Muscle of leg (tissue), 11 donors: Measurements from ENCODE around the gene GNAQ. TPM values are rescaled to one million over a fixed set of nuclear protein-coding genes. Genes with fewer than 3 reads are reported as not detected.
A peak's percentile ranks its signal among the peaks of the same experiment; 100 is the strongest.

ENCODE experiments used
- DNase-seq: peaks from one replicate; pipeline ENCODE4 v3.0.0; 2013
- H3K27ac ChIP-seq: one replicate; pipeline ENCODE4 v1.5.1; 2013; ENCODE audit warnings: mild to moderate bottlenecking, low read length, control low read depth
- H3K27me3 ChIP-seq: one replicate; pipeline ENCODE4 v1.6.1; 2013; ENCODE audit warnings: low read length; ENCODE audit not compliant: control insufficient read depth, insufficient read depth
- H3K36me3 ChIP-seq: one replicate; pipeline ENCODE4 v1.6.1; 2013; ENCODE audit warnings: low read length; ENCODE audit not compliant: control insufficient read depth, insufficient read depth
- H3K4me1 ChIP-seq: one replicate; pipeline ENCODE4 v1.6.1; 2013; ENCODE audit warnings: low read length; ENCODE audit not compliant: control insufficient read depth, insufficient read depth
- H3K4me3 ChIP-seq: one replicate; pipeline ENCODE4 v1.5.1; 2013; ENCODE audit warnings: low read length, control low read depth
- H3K9me3 ChIP-seq: replicated peaks from 2 replicates; pipeline ENCODE4 v1.6.1; 2013; ENCODE audit warnings: low read depth, low read length; ENCODE audit not compliant: control insufficient read depth
- WGBS: methylation state at CpG from one replicate; pipeline ENCODE4 v1.1.5; 2013; ENCODE audit warnings: missing lambda C conversion rate; ENCODE audit not compliant: insufficient coverage; 5-methylcytosine and 5-hydroxymethylcytosine counted together
- polyA plus RNA-seq, 8 donors: library from polyadenylated mRNA; unstranded; fragments of 120-200 nt; gene quantifications; one replicate each; pipeline versions ENCODE4 v1.2.1 to v1.2.3, GENCODE V29; 2013; ENCODE audit warnings: inconsistent platforms in 1 of 8, low replicate concordance in 1 of 8; ENCODE audit not compliant: insufficient read length in 8 of 8, insufficient read depth in 1 of 8
- total RNA-seq: library from RNA; stranded (reverse); fragments of 120-200 nt; gene quantifications from one replicate; pipeline ENCODE4 v1.2.4, GENCODE V29; 2013

Gene GNAQ
- total and polyA plus RNA-seq, 9 donors = 19.7 to 31.6 (median 27.0) TPM

DNA sequence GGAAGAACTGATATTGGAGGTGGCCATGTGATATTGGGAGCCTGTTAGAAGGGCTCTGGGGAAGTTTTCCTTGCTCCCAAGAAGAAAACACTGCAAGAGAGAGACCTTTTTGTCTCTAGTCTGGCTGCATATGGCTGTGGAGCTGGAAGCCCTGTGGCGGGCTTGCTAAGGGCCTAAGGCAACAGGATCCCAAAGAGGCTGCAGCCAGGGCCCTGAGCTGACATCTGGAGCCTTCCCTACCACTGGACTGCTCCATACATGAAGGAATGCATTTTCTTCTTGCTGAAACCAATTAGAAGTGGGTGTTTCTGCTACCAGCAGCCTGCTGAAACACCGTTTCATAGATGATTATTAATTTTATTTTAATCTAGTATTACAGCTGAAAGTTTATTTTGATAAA, 42.2 kb downstream of the GNAQ start:
- no peak for DNase-seq
- Histone ChIP-seq H3K9me3 (no peaks in the 10 kb centered on the region), H3K4me1 (no peaks in the 10 kb centered on the region), H3K36me3 (peaks cover 7% of the 10 kb centered on the region), H3K27ac (no peak overlapping the region), H3K27me3 (no peaks in the 10 kb centered on the region), H3K4me3 (no peak overlapping the region)
- WGBS = no CpG with 5 or more reads among the region's 2 CpGs

- Histone ChIP-seq H3K36me3 (peaks cover 7% of the 10 kb centered on the region), H3K4me1 (no peaks in the 10 kb centered on the region), H3K4me3 (no peak overlapping the region), H3K27ac (no peak overlapping the region), H3K9me3 (no peaks in the 10 kb centered on the region), H3K27me3 (no peaks in the 10 kb centered on the region)
- DNase-seq = no peak
- no CpG with 5 or more reads among the region's 1 CpG for WGBS
Measured at GRCh38 chr9:77988630-77989029, 43.0 kb downstream of the GNAQ start.

DNA sequence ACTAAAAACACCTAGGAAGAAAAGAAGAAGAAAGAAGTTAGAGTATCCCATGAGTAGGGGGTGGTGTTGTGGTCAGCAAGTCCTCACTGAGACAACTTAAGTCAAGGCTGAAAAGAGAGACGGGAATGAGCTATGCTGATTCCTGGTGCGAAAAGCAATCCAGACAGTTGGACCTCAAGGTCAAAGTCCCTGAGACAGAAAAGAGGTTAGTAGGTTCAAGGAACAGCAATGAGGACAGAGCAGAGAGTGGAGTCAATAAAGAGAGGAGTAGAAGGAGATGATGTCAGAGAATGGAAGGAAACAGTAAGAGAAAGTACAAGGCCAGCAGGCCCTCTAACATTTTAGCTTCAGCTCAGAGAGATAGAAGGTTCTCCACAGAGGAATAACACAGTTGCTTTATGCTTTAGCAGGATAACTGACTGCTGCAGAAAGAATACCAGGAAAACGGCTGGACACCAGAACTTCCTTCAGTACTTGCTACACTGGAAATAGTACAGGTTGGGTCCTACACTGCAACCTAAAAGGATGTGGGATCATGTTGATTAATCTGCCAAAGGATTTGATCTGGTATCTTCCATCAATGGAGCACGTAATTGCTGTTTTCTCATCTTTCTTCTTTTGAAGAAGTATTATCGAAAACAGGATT, 43.6 kb downstream of the GNAQ start:
- Histone ChIP-seq H3K27me3 (no peaks in the 10 kb centered on the region), H3K27ac (no peak overlapping the region), H3K36me3 (peaks cover 7% of the 10 kb centered on the region), H3K4me3 (no peak overlapping the region), H3K9me3 (no peaks in the 10 kb centered on the region), H3K4me1 (no peaks in the 10 kb centered on the region)
- WGBS = 87% methylated on average over 3 of the region's 5 CpGs
- DNase-seq = no peak

- H3K4me1 ChIP-seq = no peaks in the 10 kb centered on the region
- no CpG with 5 or more reads among the region's 7 CpGs for WGBS
- H3K27me3 ChIP-seq = no peaks in the 10 kb centered on the region
Measured at GRCh38 chr9:77987081-77987656, 44.4 kb downstream of the GNAQ start.

GRCh38 chr9:77985996-77986395, 45.6 kb downstream of the GNAQ start:
- Histone ChIP-seq H3K27me3 (no peaks in the 10 kb centered on the region), H3K36me3 (peaks cover 4% of the 10 kb centered on the region), H3K4me1 (no peaks in the 10 kb centered on the region), H3K4me3 (no peak overlapping the region), H3K9me3 (no peaks in the 10 kb centered on the region), H3K27ac (no peak overlapping the region)
- WGBS = 92% methylated on average over 1 of the region's 1 CpG
- no peak for DNase-seq

More at GRCh38 chr9:77987081-77987656, 44.4 kb downstream of the GNAQ start:
- no peak overlapping the region for H3K27ac ChIP-seq
- DNase-seq = no peak
- no peak overlapping the region for H3K4me3 ChIP-seq
- peaks cover 7% of the 10 kb centered on the region for H3K36me3 ChIP-seq
- no peaks in the 10 kb centered on the region for H3K9me3 ChIP-seq

DNA sequence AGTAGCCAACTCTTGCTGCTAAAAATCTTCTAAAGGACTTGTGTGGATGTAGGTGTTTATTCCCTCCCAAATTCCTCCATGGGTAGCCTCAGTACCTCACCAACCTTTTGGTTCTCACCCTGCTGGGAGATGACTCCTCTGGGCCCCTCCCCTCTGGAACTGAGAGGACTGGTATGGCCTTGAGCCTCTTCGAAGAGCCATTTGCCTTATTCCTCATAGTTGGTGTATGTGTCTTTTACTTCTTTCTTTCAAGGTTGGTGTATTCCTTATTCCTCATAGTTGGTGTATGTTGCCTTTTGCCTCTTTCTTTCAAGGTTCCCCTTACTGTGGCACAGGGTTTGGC, 48.3 kb downstream of the GNAQ start:
- H3K4me1 ChIP-seq = no peaks in the 10 kb centered on the region
- H3K9me3 ChIP-seq = no peaks in the 10 kb centered on the region
- WGBS = no CpG with 5 or more reads among the region's 1 CpG
- H3K27me3 ChIP-seq = no peaks in the 10 kb centered on the region
- H3K27ac ChIP-seq = no peak overlapping the region
- no peak for DNase-seq
- H3K36me3 ChIP-seq = peaks cover 4% of the 10 kb centered on the region
- no peak overlapping the region for H3K4me3 ChIP-seq

- H3K4me3 ChIP-seq = no peak overlapping the region
- no peaks in the 10 kb centered on the region for H3K36me3 ChIP-seq
- no CpG with 5 or more reads among the region's 7 CpGs for WGBS
- peaks cover under 1% of the 10 kb centered on the region for H3K4me1 ChIP-seq
- no peaks in the 10 kb centered on the region for H3K27me3 ChIP-seq
- DNase-seq = no peak
- no peak overlapping the region for H3K27ac ChIP-seq
- no peaks in the 10 kb centered on the region for H3K9me3 ChIP-seq
Measured at GRCh38 chr9:77982581-77983319, 48.9 kb downstream of the GNAQ start.

GRCh38 chr9:77981907-77982306, 49.7 kb downstream of the GNAQ start:
- no peaks in the 10 kb centered on the region for H3K36me3 ChIP-seq
- no peak overlapping the region for H3K4me3 ChIP-seq
- no CpG with 5 or more reads among the region's 1 CpG for WGBS
- DNase-seq = no peak
- H3K27me3 ChIP-seq = no peaks in the 10 kb centered on the region
- peaks cover 6% of the 10 kb centered on the region for H3K4me1 ChIP-seq
- H3K9me3 ChIP-seq = no peaks in the 10 kb centered on the region
- no peak overlapping the region for H3K27ac ChIP-seq

- Histone ChIP-seq H3K27me3 (no peaks in the 10 kb centered on the region), H3K4me1 (peaks cover 6% of the 10 kb centered on the region), H3K36me3 (no peaks in the 10 kb centered on the region), H3K27ac (no peak overlapping the region), H3K4me3 (no peak overlapping the region), H3K9me3 (no peaks in the 10 kb centered on the region)
- DNase-seq = peak; percentile 25
- 49% methylated on average over 2 of the region's 2 CpGs for whole genome bisulfite sequencing
Measured at GRCh38 chr9:77981332-77981731, 50.3 kb downstream of the GNAQ start.

- Histone ChIP-seq H3K27ac (peak overlapping the region; percentile 45), H3K4me1 (peaks cover 6% of the 10 kb centered on the region), H3K36me3 (no peaks in the 10 kb centered on the region), H3K4me3 (no peak overlapping the region), H3K27me3 (no peaks in the 10 kb centered on the region), H3K9me3 (no peaks in the 10 kb centered on the region)
- peak; percentile 37 for DNase-seq
Measured at GRCh38 chr9:77980622-77981021, 51.0 kb downstream of the GNAQ start.
